ENCODE results near the gene INS.
A peak's percentile ranks its signal among the peaks of the same experiment; 100 is the strongest.

The INS gene

DNA sequence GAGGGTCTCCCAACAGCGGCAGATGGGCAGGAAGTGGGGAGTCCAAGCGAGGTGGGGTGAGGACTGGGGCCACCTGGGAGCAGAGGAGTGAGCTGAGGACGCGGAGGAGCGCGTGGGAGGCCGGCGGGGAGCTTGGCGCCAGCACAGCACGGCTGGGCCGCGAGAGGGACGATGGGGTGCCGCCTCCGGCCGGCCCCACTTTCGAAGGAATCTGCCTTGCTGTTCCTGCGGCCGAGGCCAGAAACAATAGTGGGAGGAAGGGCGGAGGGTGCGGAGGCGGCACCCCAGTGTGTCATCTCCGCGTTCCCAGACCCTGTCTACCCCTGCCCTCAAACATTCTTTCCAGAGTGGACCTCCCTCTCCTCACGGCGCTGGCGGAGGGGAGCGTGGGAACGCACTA is 5.5 kb downstream of the INS start:
- H3K9ac ChIP-seq (ENCODE audit: low read depth, low read length), result no peak overlapping the region
- peaks cover 13% of the 10 kb centered on the region for H3K27me3 ChIP-seq (ENCODE audit: insufficient read depth, low read length)
- H3K9me3 ChIP-seq (ENCODE audit: insufficient read depth, low read depth, low read length), result no peaks in the 10 kb centered on the region
- H3K36me3 ChIP-seq (ENCODE audit: insufficient read depth, low read depth, low read length), result no peaks in the 10 kb centered on the region
- no peaks in the 10 kb centered on the region; the same call in 1 of the 2 replicates for H3K4me1 ChIP-seq (ENCODE audit: insufficient read depth, low read length)
- H3K27ac ChIP-seq (ENCODE audit: low read length), result no peak overlapping the region
- H3K4me3 ChIP-seq (ENCODE audit: low read length), result no peak overlapping the region

DNA sequence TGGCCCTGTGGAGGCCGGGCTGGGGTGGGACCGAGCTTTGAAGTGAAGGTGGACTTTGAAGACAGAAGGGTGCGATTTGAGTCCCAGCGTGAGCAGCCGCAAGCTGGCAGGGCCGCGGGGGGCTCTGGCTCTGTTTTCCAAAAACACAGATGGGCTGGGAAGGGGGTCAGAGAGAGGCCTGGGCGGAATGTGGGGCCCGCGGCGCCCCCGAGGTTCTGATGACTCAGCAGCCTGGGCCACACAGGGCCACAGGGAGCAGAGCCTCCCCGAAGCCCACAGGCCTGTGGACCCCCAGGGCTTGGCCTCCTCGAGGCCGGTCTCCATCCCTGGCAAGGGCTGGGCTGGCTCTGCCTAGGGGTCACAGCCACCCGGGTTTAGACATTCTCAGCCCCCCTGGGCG is 6.1 kb downstream of the INS start:
- no peaks in the 10 kb centered on the region; the same call in 1 of the 2 replicates for H3K4me1 ChIP-seq (ENCODE audit: insufficient read depth, low read length)
- no peak overlapping the region for H3K4me3 ChIP-seq (ENCODE audit: low read length)
- no peak overlapping the region for H3K9ac ChIP-seq (ENCODE audit: low read depth, low read length)
- no peaks in the 10 kb centered on the region for H3K36me3 ChIP-seq (ENCODE audit: insufficient read depth, low read depth, low read length)
- H3K9me3 ChIP-seq (ENCODE audit: insufficient read depth, low read depth, low read length), result no peaks in the 10 kb centered on the region
- H3K27me3 ChIP-seq (ENCODE audit: insufficient read depth, low read length), result peaks cover 19% of the 10 kb centered on the region
- no peak overlapping the region for H3K27ac ChIP-seq (ENCODE audit: low read length)

DNA sequence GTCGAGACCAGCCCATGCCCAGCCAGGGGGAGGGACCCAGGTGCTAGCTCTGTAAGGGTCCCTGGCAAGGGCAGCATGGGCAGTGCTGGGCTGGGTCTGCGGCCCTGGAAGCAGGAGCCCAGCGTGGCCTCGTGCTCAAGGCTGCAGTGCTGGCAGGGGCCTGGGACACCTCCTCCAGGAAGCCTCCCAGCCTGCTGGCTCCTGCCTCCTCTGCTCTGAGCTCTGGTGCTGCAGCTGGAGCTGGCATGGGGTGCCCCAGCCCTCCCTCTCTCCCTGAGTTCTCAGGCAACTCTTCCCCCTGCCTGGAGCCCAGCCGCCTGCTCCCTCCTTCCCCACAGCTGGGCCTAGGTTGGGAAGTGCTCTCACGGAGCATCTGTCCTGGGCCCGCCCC is 6.8 kb downstream of the INS start:
- Histone ChIP-seq H3K36me3 (ENCODE audit: insufficient read depth, low read depth, low read length) (no peaks in the 10 kb centered on the region), H3K27me3 (ENCODE audit: insufficient read depth, low read length) (peaks cover 26% of the 10 kb centered on the region), H3K9me3 (ENCODE audit: insufficient read depth, low read depth, low read length) (no peaks in the 10 kb centered on the region), H3K4me1 (ENCODE audit: insufficient read depth, low read length) (no peaks in the 10 kb centered on the region; the same call in 1 of the 2 replicates), H3K4me3 (ENCODE audit: low read length) (no peak overlapping the region), H3K9ac (ENCODE audit: low read depth, low read length) (no peak overlapping the region), H3K27ac (ENCODE audit: low read length) (no peak overlapping the region)

DNA sequence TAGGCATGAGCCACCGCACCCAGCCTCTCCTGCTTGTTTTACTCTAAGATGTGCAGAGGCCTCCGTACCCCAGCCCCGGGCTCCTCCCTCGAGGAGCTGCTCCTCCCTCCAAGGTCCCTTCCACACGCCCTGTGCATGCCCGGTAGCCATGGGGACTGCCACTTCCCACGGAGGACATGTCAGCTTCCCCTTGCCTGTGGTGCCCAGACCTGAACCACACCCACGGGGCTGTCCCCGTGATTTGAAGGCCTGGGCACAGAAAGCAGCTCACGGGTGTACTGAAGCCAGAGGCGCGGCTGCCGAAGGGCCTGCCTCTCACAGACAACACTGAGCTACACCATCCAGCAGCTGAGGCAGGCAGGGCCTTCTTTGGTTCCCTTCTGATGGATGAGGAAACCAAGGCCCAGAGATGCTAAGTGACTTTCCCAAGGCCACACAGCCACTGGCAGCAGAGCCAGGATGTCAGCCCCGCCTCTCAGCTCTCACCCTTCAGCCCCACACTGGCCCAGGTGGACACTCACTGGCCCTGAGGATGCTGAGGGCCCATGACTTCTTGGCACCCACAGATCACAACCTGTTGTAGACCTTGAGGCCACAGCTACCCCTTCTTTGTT is 7.3 kb downstream of the INS start:
- Histone ChIP-seq H3K9me3 (ENCODE audit: insufficient read depth, low read depth, low read length) (no peaks in the 10 kb centered on the region), H3K4me3 (ENCODE audit: low read length) (no peak overlapping the region), H3K36me3 (ENCODE audit: insufficient read depth, low read depth, low read length) (no peaks in the 10 kb centered on the region), H3K27ac (ENCODE audit: low read length) (no peak overlapping the region), H3K27me3 (ENCODE audit: insufficient read depth, low read length) (peaks cover 31% of the 10 kb centered on the region), H3K9ac (ENCODE audit: low read depth, low read length) (no peak overlapping the region), H3K4me1 (ENCODE audit: insufficient read depth, low read length) (no peaks in the 10 kb centered on the region; the same call in 1 of the 2 replicates)

DNA sequence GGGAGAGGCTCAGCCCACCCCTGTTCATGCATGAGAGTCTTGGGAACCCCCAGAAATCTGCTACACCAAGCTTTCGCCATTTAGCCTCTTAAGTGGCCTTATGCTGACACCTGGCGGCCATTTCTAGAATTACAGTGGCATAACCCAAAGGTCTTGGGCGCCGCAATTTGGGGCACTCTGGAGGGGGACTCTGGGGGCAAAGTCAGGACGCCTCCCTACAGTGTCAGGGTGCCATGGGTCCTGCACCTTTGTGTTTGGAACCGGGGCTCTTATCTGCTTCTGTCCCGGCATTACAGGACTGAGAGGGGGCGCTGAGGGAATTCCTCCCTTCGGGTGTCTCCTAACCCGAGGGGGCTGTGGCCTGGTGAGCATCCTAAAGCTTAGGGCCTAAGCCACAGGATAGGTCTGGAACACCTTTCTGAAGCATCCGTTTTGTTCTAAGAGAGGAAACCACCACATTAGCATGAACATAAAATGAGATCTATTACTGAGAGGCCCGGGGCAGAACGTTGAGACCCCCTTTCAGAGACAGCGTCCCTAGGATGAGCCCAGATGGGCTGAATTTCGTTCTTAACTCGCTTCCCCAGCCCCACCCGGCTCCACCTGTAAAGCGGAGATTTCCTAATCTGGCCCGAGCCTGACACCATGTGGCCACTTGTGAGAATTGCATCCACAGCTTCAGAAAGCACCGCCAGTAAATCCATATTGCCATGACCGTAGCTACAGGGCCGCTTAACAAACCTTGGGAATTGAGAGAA is 9.3 kb downstream of the INS start:
- Histone ChIP-seq H3K9me3 (ENCODE audit: insufficient read depth, low read depth, low read length) (no peaks in the 10 kb centered on the region), H3K36me3 (ENCODE audit: insufficient read depth, low read depth, low read length) (no peaks in the 10 kb centered on the region), H3K9ac (ENCODE audit: low read depth, low read length) (no peak overlapping the region), H3K4me3 (ENCODE audit: low read length) (0 out of 2 replicates have a peak overlapping the region, but pooled peaks have one; percentile 16), H3K4me1 (ENCODE audit: insufficient read depth, low read length) (no peaks in the 10 kb centered on the region; the same call in 1 of the 2 replicates), H3K27ac (ENCODE audit: low read length) (no peak overlapping the region), H3K27me3 (ENCODE audit: insufficient read depth, low read length) (peaks cover 51% of the 10 kb centered on the region)

DNA sequence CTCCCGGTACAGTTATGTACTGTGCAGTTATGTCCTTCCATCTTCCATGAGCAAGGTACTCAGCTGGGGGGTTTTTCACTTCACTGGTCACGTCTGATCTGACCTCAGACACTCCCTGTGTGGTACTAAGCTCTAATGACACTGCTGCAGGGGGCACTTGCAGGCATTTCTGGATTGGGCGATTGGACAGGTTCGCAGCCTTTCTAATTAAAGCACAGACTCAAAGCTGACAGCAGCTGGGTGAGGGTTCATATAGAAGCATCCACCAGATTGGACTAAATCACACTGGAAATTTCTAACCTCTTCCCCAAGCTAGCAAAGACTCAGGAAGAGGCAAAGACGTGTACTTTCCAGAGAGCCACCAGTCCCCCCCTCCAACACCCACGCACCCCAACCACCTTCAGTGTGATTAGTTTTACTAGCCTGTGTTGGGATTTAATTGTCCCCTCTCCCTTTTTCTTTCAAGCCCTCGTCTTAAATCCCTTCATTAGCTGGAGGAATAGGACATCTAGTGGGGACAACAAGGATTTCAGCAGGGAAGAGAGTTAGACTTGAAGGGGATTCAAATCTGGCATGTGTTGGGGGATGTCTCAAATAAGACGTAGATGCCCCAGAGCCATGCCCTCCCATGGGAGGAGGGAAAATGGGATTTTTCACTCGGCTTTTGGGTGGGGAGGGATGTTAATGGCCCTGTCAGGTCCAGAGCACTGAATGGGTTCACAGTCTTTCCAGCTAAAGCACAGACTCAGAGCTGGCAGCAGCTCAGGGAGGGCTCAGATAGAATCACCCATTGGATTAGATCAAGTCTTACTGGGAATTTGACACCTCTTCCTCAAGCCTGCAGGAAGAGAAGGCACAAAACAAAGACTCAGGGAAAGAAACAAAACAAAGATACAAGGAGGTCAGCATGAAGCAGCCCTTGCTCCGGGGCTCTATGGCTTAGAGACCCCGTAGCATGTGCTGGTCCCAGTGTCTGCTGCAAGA is 10.9 kb downstream of the INS start:
- Histone ChIP-seq H3K4me3 (ENCODE audit: low read length) (no peak overlapping the region), H3K9me3 (ENCODE audit: insufficient read depth, low read depth, low read length) (no peaks in the 10 kb centered on the region), H3K36me3 (ENCODE audit: insufficient read depth, low read depth, low read length) (no peaks in the 10 kb centered on the region), H3K27me3 (ENCODE audit: insufficient read depth, low read length) (peaks cover 66% of the 10 kb centered on the region), H3K27ac (ENCODE audit: low read length) (no peak overlapping the region), H3K4me1 (ENCODE audit: insufficient read depth, low read length) (no peaks in the 10 kb centered on the region; the same call in 1 of the 2 replicates), H3K9ac (ENCODE audit: low read depth, low read length) (no peak overlapping the region)

DNA sequence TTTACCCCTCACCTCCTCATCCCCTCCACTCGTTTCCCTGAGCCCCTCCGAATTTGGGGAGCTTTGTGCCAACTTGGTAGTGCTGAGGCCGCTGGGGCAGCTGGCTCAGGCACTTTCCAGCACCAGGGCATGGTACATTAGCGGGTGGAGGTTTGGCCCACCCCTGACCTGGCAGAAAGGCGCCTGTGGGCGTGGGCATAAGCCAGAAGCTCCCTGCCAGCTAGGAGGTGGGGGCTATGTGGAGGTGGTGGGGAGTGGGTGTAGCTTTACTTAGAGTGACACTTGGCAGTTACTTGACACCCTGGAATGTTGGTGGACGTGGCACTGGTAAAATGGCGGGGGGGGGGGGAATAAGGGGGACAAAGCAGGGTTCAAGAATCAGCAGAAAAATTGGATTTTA is 11.5 kb downstream of the INS start:
- no peak overlapping the region for H3K9ac ChIP-seq (ENCODE audit: low read depth, low read length)
- H3K4me3 ChIP-seq (ENCODE audit: low read length), result no peak overlapping the region
- H3K27me3 ChIP-seq (ENCODE audit: insufficient read depth, low read length), result peaks cover 73% of the 10 kb centered on the region
- H3K4me1 ChIP-seq (ENCODE audit: insufficient read depth, low read length), result no peaks in the 10 kb centered on the region; the same call in 1 of the 2 replicates
- no peak overlapping the region for H3K27ac ChIP-seq (ENCODE audit: low read length)
- no peaks in the 10 kb centered on the region for H3K36me3 ChIP-seq (ENCODE audit: insufficient read depth, low read depth, low read length)
- no peaks in the 10 kb centered on the region for H3K9me3 ChIP-seq (ENCODE audit: insufficient read depth, low read depth, low read length)

DNA sequence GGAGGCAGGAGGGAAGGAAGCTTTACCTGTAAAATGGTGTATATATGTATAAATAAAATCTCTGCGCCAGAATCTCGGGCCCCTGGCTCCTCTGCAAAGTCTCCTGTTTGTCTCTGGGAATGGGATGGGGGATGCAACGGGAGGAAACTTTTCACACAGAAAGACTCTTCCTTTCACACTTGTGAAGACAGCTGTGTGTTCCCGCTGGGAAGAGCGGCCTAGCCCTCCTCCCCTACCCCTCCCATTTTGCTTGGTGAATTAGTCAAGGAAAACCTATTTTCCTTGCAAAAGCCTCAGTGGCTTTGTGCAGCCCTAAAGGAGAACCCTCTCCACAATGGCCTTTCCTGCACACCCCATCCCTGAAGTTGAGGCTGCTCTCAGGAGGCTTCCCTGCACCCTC is 12.4 kb downstream of the INS start:
- H3K36me3 ChIP-seq (ENCODE audit: insufficient read depth, low read depth, low read length), result no peaks in the 10 kb centered on the region
- H3K4me3 ChIP-seq (ENCODE audit: low read length), result no peak overlapping the region
- H3K9me3 ChIP-seq (ENCODE audit: insufficient read depth, low read depth, low read length), result no peaks in the 10 kb centered on the region
- H3K4me1 ChIP-seq (ENCODE audit: insufficient read depth, low read length), result no peaks in the 10 kb centered on the region; the same call in 1 of the 2 replicates
- H3K27ac ChIP-seq (ENCODE audit: low read length), result no peak overlapping the region
- H3K9ac ChIP-seq (ENCODE audit: low read depth, low read length), result no peak overlapping the region
- H3K27me3 ChIP-seq (ENCODE audit: insufficient read depth, low read length), result peaks cover 82% of the 10 kb centered on the region

DNA sequence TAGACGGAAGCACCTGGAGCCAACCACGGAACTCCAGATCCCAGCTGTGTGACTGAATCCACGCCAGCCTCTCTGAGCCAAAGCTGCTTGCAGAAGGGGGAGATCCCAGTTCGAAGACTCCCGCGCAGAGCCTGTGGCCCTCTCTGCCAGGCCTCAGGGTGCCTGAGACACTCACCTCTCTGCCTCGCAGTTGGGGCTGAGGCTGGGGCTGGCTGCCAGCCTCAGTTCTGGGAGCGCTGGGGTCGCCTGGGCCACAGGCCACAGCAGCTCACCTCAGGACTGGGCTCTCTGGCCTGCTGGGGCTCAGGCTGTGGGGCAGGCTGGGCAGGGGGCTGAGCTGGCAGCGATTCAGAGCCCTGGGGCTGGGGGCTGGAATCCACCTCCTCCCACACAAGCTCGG is 13.6 kb downstream of the INS start:
- H3K4me1 ChIP-seq (ENCODE audit: insufficient read depth, low read length), result no peaks in the 10 kb centered on the region; the same call in 1 of the 2 replicates
- peaks cover 94% of the 10 kb centered on the region for H3K27me3 ChIP-seq (ENCODE audit: insufficient read depth, low read length)
- H3K27ac ChIP-seq (ENCODE audit: low read length), result no peak overlapping the region
- no peaks in the 10 kb centered on the region for H3K9me3 ChIP-seq (ENCODE audit: insufficient read depth, low read depth, low read length)
- no peak overlapping the region for H3K4me3 ChIP-seq (ENCODE audit: low read length)
- no peaks in the 10 kb centered on the region for H3K36me3 ChIP-seq (ENCODE audit: insufficient read depth, low read depth, low read length)
- no peak overlapping the region for H3K9ac ChIP-seq (ENCODE audit: low read depth, low read length)

DNA sequence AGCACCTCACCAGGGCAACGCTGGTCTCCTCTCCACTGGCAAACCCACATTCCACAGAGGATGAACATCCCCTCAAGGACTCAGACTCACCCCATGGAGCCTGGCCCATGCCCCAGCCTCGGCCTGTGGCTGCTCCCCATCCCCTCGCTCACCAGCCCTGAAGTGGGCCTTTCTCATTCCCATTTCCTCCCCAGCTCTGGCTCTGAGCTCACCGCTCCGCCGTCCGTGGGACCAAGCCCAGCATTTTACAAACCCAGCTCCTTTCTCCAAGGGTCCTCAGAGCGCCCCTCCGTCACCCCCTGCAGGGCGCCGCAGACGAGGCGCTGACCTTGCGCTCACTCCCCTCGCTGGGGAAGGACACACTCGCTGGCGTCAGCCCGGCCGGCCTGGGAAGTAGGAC is 15.0 kb downstream of the INS start:
- H3K4me3 ChIP-seq (ENCODE audit: low read length), result no peak overlapping the region
- no peak overlapping the region for H3K27ac ChIP-seq (ENCODE audit: low read length)
- H3K9me3 ChIP-seq (ENCODE audit: insufficient read depth, low read depth, low read length), result peaks cover 4% of the 10 kb centered on the region; the same call in 1 of the 2 replicates
- H3K36me3 ChIP-seq (ENCODE audit: insufficient read depth, low read depth, low read length), result no peaks in the 10 kb centered on the region
- no peak overlapping the region for H3K9ac ChIP-seq (ENCODE audit: low read depth, low read length)
- no peaks in the 10 kb centered on the region; the same call in 1 of the 2 replicates for H3K4me1 ChIP-seq (ENCODE audit: insufficient read depth, low read length)
- H3K27me3 ChIP-seq (ENCODE audit: insufficient read depth, low read length), result peaks cover 100% of the 10 kb centered on the region

DNA sequence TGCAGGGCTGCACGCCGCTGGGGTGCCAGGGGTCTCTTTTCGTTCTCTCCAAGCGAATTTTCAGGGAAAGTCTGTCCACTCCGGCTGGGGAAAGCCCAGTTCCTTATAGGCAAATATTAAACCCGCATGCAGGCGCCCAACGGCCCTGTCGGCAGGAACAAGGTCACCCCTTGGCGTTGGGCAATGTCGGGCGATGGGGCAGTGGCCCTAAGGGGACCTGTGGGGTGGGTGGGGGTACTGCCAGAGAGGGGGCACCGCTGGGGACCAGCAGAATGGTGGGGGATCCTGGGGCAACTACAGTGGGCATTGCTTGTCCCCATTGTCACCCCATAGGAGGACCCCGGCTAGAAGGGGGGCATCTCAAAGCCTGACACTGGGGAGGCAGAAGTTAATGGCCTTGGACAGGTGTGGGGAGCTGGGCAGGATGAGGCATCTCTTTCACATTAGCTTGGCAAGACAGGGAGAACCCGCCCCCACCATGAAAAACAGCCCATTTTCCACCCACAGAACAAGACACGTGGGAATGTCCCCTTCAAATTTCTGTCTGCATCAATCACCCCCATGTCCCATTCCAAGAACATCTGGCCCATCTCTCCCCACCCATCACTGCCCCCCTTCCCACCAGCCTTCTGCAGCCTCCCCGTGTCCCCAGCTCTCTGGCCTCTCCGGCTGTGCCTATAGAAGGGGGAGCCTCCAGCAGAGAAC is 16.3 kb downstream of the INS start:
- H3K4me3 ChIP-seq (ENCODE audit: low read length), result no peak overlapping the region
- peaks cover 100% of the 10 kb centered on the region for H3K27me3 ChIP-seq (ENCODE audit: insufficient read depth, low read length)

More for the DNA sequence above, 16.3 kb downstream of the INS start:
- Histone ChIP-seq H3K9ac (ENCODE audit: low read depth, low read length) (no peak overlapping the region), H3K27ac (ENCODE audit: low read length) (no peak overlapping the region), H3K36me3 (ENCODE audit: insufficient read depth, low read depth, low read length) (no peaks in the 10 kb centered on the region), H3K4me1 (ENCODE audit: insufficient read depth, low read length) (no peaks in the 10 kb centered on the region), H3K9me3 (ENCODE audit: insufficient read depth, low read depth, low read length) (peaks cover 5% of the 10 kb centered on the region; the same call in 1 of the 2 replicates)

Measured in iPS-20b (cell line).